Liver (tissue), 9 donors: ENCODE data around the gene HOXD4. TPM values are rescaled to one million over a fixed set of nuclear protein-coding genes. Genes with fewer than 3 reads are reported as not detected.

ENCODE experiments used
- DNase-seq: peaks from one replicate; pipeline ENCODE4 v3.0.0-alpha.2; 2017; ENCODE audit warnings: low spot score
- H3K27ac ChIP-seq, 2 donors: one replicate each; pipeline ENCODE4 v1.7.0; 2013; ENCODE audit warnings: inconsistent platforms in 2 of 2, low read length in 2 of 2, control low read depth in 1 of 2, low read depth in 1 of 2, mild to moderate bottlenecking in 1 of 2
- H3K27me3 ChIP-seq, 4 donors: one replicate each; pipeline versions ENCODE4 v1.6.1 to v1.7.0; 2013; ENCODE audit warnings: low read length in 3 of 4, inconsistent platforms in 1 of 4, mild to moderate bottlenecking in 1 of 4, moderate library complexity in 1 of 4; ENCODE audit not compliant: control insufficient read depth in 4 of 4, insufficient read depth in 4 of 4
- H3K36me3 ChIP-seq, 4 donors: one replicate each; pipeline versions ENCODE4 v1.6.1 to v1.7.0; 2013; ENCODE audit warnings: low read length in 3 of 4, mild to moderate bottlenecking in 3 of 4, low read depth in 1 of 4, moderate library complexity in 1 of 4; ENCODE audit not compliant: control insufficient read depth in 4 of 4, insufficient read depth in 3 of 4
- H3K4me1 ChIP-seq, 4 donors: one replicate each; pipeline versions ENCODE4 v1.6.1 to v1.7.0; 2013; ENCODE audit warnings: low read length in 3 of 4, mild to moderate bottlenecking in 3 of 4, moderate library complexity in 1 of 4; ENCODE audit not compliant: control insufficient read depth in 4 of 4, insufficient read depth in 4 of 4
- H3K4me3 ChIP-seq, 3 donors: one replicate each; pipeline versions ENCODE4 v1.6.1 to v1.7.0; 2013; ENCODE audit warnings: low read length in 3 of 3, control low read depth in 1 of 3, low read depth in 1 of 3, mild to moderate bottlenecking in 1 of 3
- H3K9ac ChIP-seq, 2 donors: one replicate each; pipeline ENCODE4 v1.7.0; 2013; ENCODE audit warnings: low read length in 2 of 2, mild to moderate bottlenecking in 2 of 2, moderate library complexity in 2 of 2, control low read depth in 1 of 2, low read depth in 1 of 2
- H3K9me3 ChIP-seq, 4 donors: one replicate each; pipeline versions ENCODE4 v1.6.1 to v1.7.0; 2013; ENCODE audit warnings: low read length in 3 of 4; ENCODE audit not compliant: control insufficient read depth in 4 of 4
- ATF3 ChIP-seq: IDR thresholded peaks from 2 replicates; pipeline ENCODE4 v1.6.1; 2016; ENCODE audit warnings: antibody characterized with exemption
- CTCF ChIP-seq: fragments of 150-350 bp; IDR thresholded peaks from 2 replicates; pipeline ENCODE4 v1.5.1; 2017; ENCODE audit warnings: improper control_type of control experiment, low read depth, low read length; ENCODE audit not compliant: missing input control
- EGR1 ChIP-seq, 2 donors: IDR thresholded peaks; 2 replicates each; pipeline ENCODE4 v1.6.1; 2016 to 2018; ENCODE audit warnings: antibody characterized with exemption in 2 of 2, low read depth in 2 of 2
- FOXA1 ChIP-seq: IDR thresholded peaks from 2 replicates; pipeline ENCODE4 v1.6.1; 2016; ENCODE audit warnings: antibody characterized with exemption
- FOXA2 ChIP-seq: IDR thresholded peaks from 2 replicates; pipeline ENCODE4 v1.6.1; 2016; ENCODE audit warnings: antibody characterized with exemption
- GABPA ChIP-seq, 2 donors: IDR thresholded peaks in 1 of 2; conservative IDR thresholded peaks in 1 of 2; 2 replicates each; pipeline ENCODE4 v1.6.1; 2016; ENCODE audit warnings: antibody characterized with exemption in 2 of 2, mild to moderate bottlenecking in 1 of 2, moderate library complexity in 1 of 2
- HNF4G ChIP-seq: IDR thresholded peaks from 2 replicates; pipeline ENCODE4 v1.6.1; 2016; ENCODE audit warnings: antibody characterized with exemption
- JUND ChIP-seq, 2 donors: IDR thresholded peaks; 2 replicates each; pipeline ENCODE4 v1.6.1; 2016; ENCODE audit warnings: antibody characterized with exemption in 2 of 2
- MAX ChIP-seq: IDR thresholded peaks from 2 replicates; pipeline ENCODE4 v1.6.1; 2016; ENCODE audit warnings: antibody characterized with exemption
- NR2F2 ChIP-seq: IDR thresholded peaks from 2 replicates; pipeline ENCODE4 v1.6.1; 2016; ENCODE audit warnings: antibody characterized with exemption
- RAD21 ChIP-seq, 2 donors: IDR thresholded peaks; 2 replicates each; pipeline ENCODE4 v1.6.1; 2016; ENCODE audit warnings: antibody characterized with exemption in 2 of 2, mild to moderate bottlenecking in 2 of 2
- REST ChIP-seq: IDR thresholded peaks from 2 replicates; pipeline ENCODE4 v1.6.1; 2016; ENCODE audit warnings: antibody characterized with exemption, mild to moderate bottlenecking
- RXRA ChIP-seq, 2 donors: IDR thresholded peaks; 2 replicates each; pipeline ENCODE4 v1.6.1; 2017 to 2018; ENCODE audit warnings: antibody characterized with exemption in 2 of 2, mild to moderate bottlenecking in 1 of 2
- SP1 ChIP-seq: IDR thresholded peaks from 2 replicates; pipeline ENCODE4 v1.6.1; 2018; ENCODE audit warnings: antibody characterized with exemption, mild to moderate bottlenecking
- TAF1 ChIP-seq: conservative IDR thresholded peaks from 2 replicates; pipeline ENCODE4 v1.6.1; 2016; ENCODE audit warnings: antibody characterized with exemption, mild to moderate bottlenecking
- YY1 ChIP-seq: IDR thresholded peaks from 2 replicates; pipeline ENCODE4 v1.6.1; 2016; ENCODE audit warnings: antibody characterized with exemption, mild to moderate bottlenecking
- ZBTB33 ChIP-seq: IDR thresholded peaks from 2 replicates; pipeline ENCODE4 v1.6.1; 2016; ENCODE audit warnings: antibody characterized with exemption
- WGBS: extraction: QIAGEN DNeasy Blood & Tissue Kit; methylation state at CpG from one replicate; pipeline ENCODE4 v1.1.7; 2013; 5-methylcytosine and 5-hydroxymethylcytosine counted together
- polyA plus RNA-seq, 2 donors: library from polyadenylated mRNA; stranded (reverse) in 1 of 2; unstranded in 1 of 2; fragments of 200-250 nt in 1 of 2; fragments of >200 nt in 1 of 2; fragmentation: Nextera tagmentation in 1 of 2; extraction: Ambion mirVana in 1 of 2; gene quantifications; one replicate each; pipeline versions ENCODE4 v1.2.1 to v1.2.3, GENCODE V29; 2013 to 2015
- total RNA-seq, 2 donors: library from RNA; depleted of rRNA; stranded (reverse); fragments of >200 nt; gene quantifications; one replicate each; pipeline ENCODE4 v1.2.3, GENCODE V29; 2014
- donor health status: healthy.
- donor health status: healthy.
- donor health status: healthy.
- donor health status: healthy.
- donor health status: healthy.

Gene HOXD4
- total and polyA plus RNA-seq, 4 donors: not detected

- Histone ChIP-seq H3K27me3 (peaks cover 10 to 64% (median 24%) of the 10 kb centered on the region in 4 donors), H3K4me3 (no peak overlapping the region), H3K9ac (no peak overlapping the region), H3K36me3 (no peaks in the 10 kb centered on the region), H3K4me1 (peaks cover 4 to 22% (median 11%) of the 10 kb centered on the region in 4 donors), H3K9me3 (peaks cover 0 to 11% (median 0%) of the 10 kb centered on the region in 4 donors), H3K27ac (no peak overlapping the region)
- no peak for DNase-seq
- TF ChIP-seq SP1 (no peak), CTCF (no peak), HNF4G (no peak), JUND (IDR thresholded peaks at IDR 0.05) (no peak), TAF1 (no peak), FOXA1 (no peak), RAD21 (IDR thresholded peaks at IDR 0.05) (no peak), YY1 (no peak), FOXA2 (no peak)
- WGBS: 20% methylated on average over 4 of the region's 4 CpGs
Observed at GRCh38 chr2:176134035-176134434, 17.3 kb upstream of the HOXD4 start.

GRCh38 chr2:176135035-176135440, 16.3 kb upstream of the HOXD4 start:
- Histone ChIP-seq H3K27ac (no peak overlapping the region), H3K9ac (no peak overlapping the region), H3K4me3 (no peak overlapping the region), H3K9me3 (peaks cover 0 to 11% (median 0%) of the 10 kb centered on the region in 4 donors), H3K36me3 (no peaks in the 10 kb centered on the region), H3K4me1 (peaks cover 5 to 19% (median 10%) of the 10 kb centered on the region in 4 donors), H3K27me3 (peaks cover 12 to 64% (median 27%) of the 10 kb centered on the region in 4 donors)
- DNase-seq: no peak
- TF ChIP-seq EGR1 (IDR thresholded peaks at IDR 0.05; ENCODE audit: low read depth in 2 of 2) (no peak), RAD21 (IDR thresholded peaks at IDR 0.05) (peak in 1 of 2 donors; percentile 9)

- Histone ChIP-seq H3K27ac (no peak overlapping the region), H3K9me3 (peaks cover 0 to 4% (median 0%) of the 10 kb centered on the region in 4 donors), H3K4me1 (peaks cover 9 to 24% (median 15%) of the 10 kb centered on the region in 4 donors), H3K36me3 (no peaks in the 10 kb centered on the region), H3K27me3 (peaks cover 11 to 55% (median 24%) of the 10 kb centered on the region in 4 donors), H3K9ac (no peak overlapping the region), H3K4me3 (peak overlapping the region in 1 of 3 donors; percentile 23)
- DNase-seq: no peak
- WGBS: 6% methylated on average over 71 of the region's 71 CpGs
- no peak for TF ChIP-seq YY1
- TF ChIP-seq TAF1: no peak
- no peak for TF ChIP-seq RAD21 (IDR thresholded peaks at IDR 0.05)
- no peak for TF ChIP-seq FOXA1
- TF ChIP-seq REST: no peak
- no peak for TF ChIP-seq MAX
- TF ChIP-seq EGR1 (IDR thresholded peaks at IDR 0.05; ENCODE audit: low read depth in 2 of 2): no peak
- no peak for TF ChIP-seq NR2F2
- TF ChIP-seq JUND (IDR thresholded peaks at IDR 0.05): no peak
- TF ChIP-seq HNF4G: no peak
- no peak for TF ChIP-seq SP1
- no peak for TF ChIP-seq ATF3
- no peak for TF ChIP-seq GABPA (IDR thresholded peaks at IDR 0.05 in 1 of 2, conservative IDR thresholded peaks at IDR 0.05 in 1 of 2)
- no peak for TF ChIP-seq ZBTB33
- TF ChIP-seq FOXA2: no peak
- TF ChIP-seq RXRA (IDR thresholded peaks at IDR 0.05): no peak
Observed at GRCh38 chr2:176136374-176137251, 14.7 kb upstream of the HOXD4 start.
